ENCODE results near the gene LORICRIN. TPM values are rescaled to one million over a fixed set of nuclear protein-coding genes. Genes with fewer than 3 reads are reported as not detected.

LORICRIN gene
- total RNA-seq, 1 donor from 2014 or later = not detected

DNA sequence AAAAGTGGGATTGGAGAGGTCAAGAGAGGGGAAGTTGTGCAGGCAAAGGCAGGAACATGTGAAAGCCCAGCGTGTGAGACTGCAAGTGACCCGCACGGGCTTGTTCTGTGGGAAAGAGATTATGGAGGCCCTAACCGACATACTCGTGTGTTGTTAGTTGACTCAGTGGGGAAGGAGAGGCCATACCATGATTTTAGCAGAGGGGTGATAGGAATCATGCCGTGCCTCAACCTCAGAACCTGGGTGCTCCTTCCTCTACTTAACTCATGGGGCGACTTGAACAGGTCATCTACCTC is 33.9 kb downstream of the LORICRIN start:
- FAIRE-seq = no peak
- no peak for DNase-seq (ENCODE audit: low spot score in 2 of 2)

DNA sequence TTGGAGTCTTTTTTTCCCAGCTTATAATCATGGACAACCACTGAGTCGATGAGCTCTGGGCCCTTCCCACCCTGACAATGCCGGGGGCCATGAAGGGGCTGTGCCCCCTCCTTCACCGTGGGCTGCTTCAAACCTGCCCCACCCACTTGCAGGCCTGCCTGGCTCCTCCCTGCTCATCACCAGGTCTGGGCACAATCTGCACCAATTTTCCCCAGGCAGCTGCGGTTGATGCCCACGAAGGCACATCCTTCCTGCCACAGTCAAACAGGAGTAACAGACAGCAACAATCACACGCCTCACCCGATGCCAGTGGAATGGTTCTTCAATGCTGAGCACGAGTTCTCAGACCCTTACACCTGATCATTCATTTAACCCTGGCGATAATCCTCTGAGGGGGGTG is 34.4 kb downstream of the LORICRIN start:
- DNase-seq (ENCODE audit: low spot score in 2 of 2) = no peak
- no peak for FAIRE-seq

- FAIRE-seq = no peak
Observed at GRCh38 chr1:153302308-153302707, 42.8 kb downstream of the LORICRIN start.

DNA sequence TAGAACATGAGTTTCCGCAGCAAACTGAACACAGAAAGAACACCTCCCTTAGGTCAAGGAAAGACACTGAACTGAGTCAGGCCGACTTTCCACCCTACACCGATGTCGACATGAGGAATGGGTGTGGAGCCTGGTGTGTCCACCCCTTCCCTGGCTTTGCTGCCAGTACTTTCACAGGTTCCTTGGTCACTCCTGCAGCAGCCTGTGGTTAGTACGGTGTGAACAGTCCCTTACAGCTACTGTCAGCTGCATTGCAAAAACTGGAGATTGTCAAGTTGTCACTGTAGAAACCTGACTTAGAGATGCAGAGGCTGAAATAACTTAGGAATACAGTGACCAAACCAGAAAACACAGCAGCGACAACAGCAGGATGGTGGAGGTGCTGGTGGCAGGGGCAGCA is 46.2 kb downstream of the LORICRIN start:
- FAIRE-seq (no peak), DNase-seq (ENCODE audit: low spot score in 2 of 2) (no peak)

More at GRCh38 chr1:153302308-153302707, 42.8 kb downstream of the LORICRIN start:
- DNase-seq (ENCODE audit: low spot score in 2 of 2) = no peak

- DNase-seq (ENCODE audit: low spot score in 2 of 2) = no peak
- no peak for FAIRE-seq
Observed at GRCh38 chr1:153306303-153307220, 47.1 kb downstream of the LORICRIN start.

- FAIRE-seq (no peak), DNase-seq (ENCODE audit: low spot score in 2 of 2) (no peak)
Observed at GRCh38 chr1:153307221-153307600, 47.7 kb downstream of the LORICRIN start.

DNA sequence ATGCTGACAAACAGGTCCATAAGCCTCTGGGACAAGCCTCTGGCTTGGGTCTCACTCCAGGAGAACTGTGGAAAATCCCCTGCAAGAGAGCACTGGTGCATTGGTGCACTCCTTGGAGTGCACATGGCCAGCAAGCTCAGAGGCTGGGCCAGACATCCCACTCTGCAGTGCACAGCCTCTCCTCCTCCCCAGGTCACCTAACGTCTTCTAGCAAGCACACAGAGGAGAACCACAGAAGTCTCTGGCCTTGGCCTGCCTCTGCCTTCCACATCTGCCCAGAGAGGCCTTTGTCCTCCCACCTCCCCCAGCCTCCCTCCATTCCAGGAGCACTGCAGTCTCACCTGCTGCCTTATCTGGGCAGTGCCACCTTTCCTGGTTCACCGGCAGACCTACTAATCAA is 49.1 kb downstream of the LORICRIN start:
- no peak for FAIRE-seq
- no peak for DNase-seq (ENCODE audit: low spot score in 2 of 2)

DNA sequence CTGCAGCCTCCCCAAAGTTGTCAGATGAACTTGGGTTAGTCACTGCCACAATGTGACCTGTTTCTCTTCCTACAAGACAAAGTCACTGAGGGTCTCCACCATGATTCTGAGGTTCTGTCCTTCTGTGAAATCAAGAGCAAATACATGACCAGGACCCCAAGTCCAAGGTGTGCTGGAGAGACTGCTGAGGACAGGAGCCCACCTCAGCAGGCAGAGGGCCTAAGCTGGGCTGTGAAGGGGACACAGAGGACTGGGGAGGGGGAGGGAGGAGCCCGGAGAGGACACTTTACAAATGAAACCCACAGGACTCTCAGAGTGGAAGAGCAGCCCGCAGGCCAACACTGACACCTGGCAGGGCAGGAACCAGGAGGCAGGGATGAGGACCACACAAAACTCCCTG is 50.0 kb downstream of the LORICRIN start:
- DNase-seq (ENCODE audit: low spot score in 2 of 2) (no peak), FAIRE-seq (no peak)

DNA sequence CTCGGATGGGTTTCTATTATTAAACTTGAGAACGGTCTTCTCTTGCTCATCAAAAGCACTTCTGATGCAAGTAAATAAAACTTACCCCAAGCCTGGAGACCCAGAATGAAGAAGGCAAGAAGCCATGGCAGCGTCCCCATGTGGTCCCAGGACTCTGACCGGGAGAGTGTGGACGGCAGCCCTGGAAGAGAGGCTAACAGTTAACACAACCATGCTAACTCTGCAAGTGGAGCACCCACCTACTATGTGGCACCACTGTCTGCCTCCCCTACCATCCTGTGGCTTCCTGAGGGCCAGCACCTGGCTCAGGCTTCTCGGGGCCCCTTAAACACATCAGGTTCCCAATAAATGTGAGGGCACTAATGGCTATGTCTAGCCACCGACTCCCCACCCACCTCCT is 51.0 kb downstream of the LORICRIN start:
- DNase-seq (ENCODE audit: low spot score in 2 of 2) (no peak), FAIRE-seq (no peak)

Other genes starting within 250 kb of the LORICRIN start
- not detected for gene SPRR1B, start 228.5 kb upstream of the LORICRIN start, total RNA-seq
- not detected for gene SPRR2D, start 218.6 kb upstream of the LORICRIN start, total RNA-seq
- gene SPRR2A, start 202.2 kb upstream of the LORICRIN start, total RNA-seq = not detected
- gene SPRR2B, start 188.1 kb upstream of the LORICRIN start, total RNA-seq = not detected
- not detected for gene SPRR2E, start 165.2 kb upstream of the LORICRIN start, total RNA-seq
- not detected for gene SPRR2F, start 146.2 kb upstream of the LORICRIN start, total RNA-seq
- gene SPRR2G, start 108.8 kb upstream of the LORICRIN start, total RNA-seq = not detected
- not detected for gene LELP1, start 56.3 kb upstream of the LORICRIN start, total RNA-seq
- gene PRR9, start 42.1 kb upstream of the LORICRIN start, total RNA-seq = not detected
- not detected for gene PGLYRP3, start 53.3 kb downstream of the LORICRIN start, total RNA-seq
- gene PGLYRP4, start 89.2 kb downstream of the LORICRIN start, total RNA-seq = not detected
- gene S100A9, start 98.2 kb downstream of the LORICRIN start, total RNA-seq = 28.9 TPM
- 6.9 TPM for gene S100A12, start 115.9 kb downstream of the LORICRIN start, total RNA-seq
- 7.3 TPM for gene S100A8, start 131.4 kb downstream of the LORICRIN start, total RNA-seq
- gene S100A7A, start 156.8 kb downstream of the LORICRIN start, total RNA-seq = not detected
- gene S100A7, start 201.0 kb downstream of the LORICRIN start, total RNA-seq = not detected